HG03108 (cell line): Measurements from ENCODE around the gene RNF126.
"Not testable (repeated sequence)": the region's sequence is repeated elsewhere in the genome, so short reads cannot be mapped to it uniquely, and the experiment has no call there.

Experiments
- ATAC-seq: cut with Tn5 transposase; IDR thresholded peaks from one replicate; pipeline ENCODE4 v1.9.1; 2021; ENCODE audit warnings: moderate library complexity; ENCODE audit not compliant: unreplicated experiment

The RNF126 gene

DNA sequence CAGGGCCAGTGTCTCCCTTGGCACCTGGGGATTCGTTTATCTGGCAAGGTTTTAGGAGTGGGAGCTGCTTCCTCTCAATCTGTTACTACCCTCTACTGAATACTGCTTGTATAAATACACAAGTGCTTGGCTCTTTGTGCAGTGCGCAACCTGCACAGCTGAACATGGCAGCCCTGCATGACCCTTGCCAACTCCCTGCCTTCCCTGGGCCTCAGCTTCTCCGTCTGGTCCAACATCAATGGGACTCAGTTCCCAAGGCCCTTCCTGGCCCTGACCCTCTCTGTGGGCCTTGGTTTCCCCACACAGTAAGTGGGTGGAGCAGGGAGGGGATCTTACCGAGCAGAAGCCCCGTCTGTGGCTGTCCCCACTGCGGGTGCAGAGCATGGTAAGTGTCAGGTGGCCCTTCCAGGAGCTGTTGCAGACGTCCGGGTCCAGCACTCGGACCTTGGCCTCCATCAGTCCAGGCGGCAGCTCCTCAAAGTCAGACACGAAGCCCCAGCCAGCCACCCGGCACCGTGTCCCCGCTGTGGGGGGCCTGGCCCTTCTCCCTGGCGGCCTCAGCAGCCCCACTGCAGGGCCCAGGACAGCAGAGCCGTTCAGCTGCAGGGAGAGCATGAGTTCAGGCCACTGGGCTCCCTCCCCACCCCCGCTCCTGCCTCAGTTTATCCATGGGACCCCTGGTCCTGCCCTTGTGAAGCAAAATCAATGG, 23.7 kb upstream of the RNF126 start:
- no peak for ATAC-seq

DNA sequence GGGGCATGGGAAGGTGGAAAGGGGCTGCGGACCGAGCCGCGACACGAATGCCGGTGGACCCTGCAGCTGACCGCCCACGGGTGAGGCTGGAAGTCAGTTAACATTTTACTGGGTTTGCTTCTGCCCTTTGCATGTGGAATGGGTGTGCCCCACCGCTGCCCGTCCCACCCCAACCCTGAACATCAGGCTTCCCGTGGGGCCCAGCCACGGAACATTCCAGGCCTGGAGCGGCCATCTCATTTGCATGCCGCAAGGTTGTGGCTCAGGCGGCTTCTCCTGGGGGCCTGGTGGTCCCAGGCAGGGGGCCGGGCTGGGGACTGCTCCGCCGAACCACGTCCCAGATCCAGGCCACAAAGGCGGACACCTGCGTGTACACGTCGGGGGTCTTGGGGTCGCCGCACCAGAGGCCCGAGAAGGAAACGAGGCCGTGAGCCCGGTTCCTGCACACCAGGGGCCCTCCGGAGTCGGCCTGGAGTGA, 22.5 kb upstream of the RNF126 start:
- no peak for ATAC-seq

DNA sequence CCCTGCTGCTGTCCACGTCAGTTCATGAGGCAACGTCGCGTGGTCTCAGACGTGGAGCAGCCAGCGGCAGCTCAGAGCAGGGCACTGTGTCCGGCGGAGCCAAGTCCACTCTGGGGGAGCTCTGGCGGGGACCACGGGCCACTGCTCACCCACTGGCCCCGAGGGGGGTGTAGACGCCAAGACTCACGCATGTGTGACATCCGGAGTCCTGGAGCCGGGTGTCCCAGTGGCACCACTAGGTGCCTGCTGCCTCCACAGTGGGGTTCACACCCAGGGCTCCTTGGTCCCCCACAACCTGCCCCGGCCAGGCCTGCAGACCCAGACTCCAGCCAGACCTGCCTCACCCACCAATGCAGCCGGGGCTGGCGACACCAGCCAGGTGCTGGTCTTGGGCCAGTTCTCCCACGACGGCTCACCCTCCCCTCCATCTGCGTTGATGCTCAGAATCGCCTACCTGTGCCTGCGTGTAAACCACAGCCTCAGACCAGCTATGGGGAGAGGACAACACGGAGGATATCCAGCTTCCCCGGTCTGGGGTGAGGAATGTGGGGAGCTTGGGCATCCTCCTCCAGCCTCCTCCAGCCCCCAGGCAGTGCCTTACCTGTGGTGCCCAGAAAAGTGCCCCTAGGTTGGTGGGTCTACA, 19.8 kb upstream of the RNF126 start:
- ATAC-seq: no peak

DNA sequence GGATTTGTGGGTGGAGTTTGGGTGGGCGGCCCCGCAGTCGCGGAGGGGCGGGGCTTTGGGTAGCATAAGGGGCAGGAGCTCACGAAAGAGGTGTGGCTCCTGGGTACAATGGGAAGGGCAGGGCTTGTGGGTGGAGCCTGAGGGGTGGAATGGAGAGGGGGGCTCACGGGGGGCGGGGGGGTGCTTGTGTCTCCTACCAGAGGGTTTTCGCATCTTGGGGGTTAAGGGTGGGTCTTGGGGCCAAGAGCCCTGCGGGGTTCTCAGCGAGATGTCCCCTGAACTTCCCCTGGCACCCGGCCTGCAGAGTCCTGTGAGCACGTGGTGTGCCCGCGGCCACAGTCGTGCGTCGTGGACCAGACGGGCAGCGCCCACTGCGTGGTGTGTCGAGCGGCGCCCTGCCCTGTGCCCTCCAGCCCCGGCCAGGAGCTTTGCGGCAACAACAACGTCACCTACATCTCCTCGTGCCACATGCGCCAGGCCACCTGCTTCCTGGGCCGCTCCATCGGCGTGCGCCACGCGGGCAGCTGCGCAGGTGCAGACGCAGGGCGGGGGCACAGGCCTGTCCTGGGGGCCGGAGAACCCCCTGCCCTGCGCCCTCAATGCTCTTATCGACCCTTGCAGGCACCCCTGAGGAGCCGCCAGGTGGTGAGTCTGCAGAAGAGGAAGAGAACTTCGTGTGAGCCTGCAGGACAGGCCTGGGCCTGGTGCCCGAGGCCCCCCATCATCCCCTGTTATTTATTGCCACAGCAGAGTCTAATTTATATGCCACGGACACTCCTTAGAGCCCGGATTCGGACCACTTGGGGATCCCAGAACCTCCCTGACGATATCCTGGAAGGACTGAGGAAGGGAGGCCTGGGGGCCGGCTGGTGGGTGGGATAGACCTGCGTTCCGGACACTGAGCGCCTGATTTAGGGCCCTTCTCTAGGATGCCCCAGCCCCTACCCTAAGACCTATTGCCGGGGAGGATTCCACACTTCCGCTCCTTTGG, 18.3 kb upstream of the RNF126 start:
- ATAC-seq: peak; percentile 40

DNA sequence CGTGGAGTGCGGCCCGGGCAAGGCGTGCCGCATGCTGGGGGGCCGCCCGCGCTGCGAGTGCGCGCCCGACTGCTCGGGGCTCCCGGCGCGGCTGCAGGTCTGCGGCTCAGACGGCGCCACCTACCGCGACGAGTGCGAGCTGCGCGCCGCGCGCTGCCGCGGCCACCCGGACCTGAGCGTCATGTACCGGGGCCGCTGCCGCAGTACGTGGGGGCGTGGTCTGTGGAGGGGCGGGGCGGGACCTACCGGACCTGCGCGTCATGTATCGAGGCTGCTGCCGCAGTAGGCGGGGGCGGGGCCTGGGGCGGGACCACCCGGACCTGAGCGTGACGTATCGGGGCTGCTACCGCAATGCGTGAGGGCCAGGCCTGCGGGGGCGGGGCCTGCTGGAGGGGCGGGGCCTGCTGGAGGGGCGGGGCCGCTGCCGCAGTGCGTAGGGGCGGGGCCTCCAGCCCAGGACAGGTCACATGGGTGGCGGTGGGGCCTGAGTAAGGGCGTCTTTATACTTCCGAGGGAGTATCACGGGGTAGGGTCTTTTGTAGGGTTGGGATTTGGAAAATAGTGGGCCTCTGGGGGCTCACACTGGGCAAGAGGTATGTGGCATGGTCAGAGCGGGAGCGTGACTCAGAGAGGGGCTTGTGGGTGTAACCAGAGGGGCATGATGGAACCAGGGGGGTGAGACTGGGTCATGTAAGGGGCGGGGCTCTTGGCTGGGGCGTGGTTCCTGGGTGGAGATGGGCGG, 17.4 kb upstream of the RNF126 start:
- ATAC-seq: peak; percentile 71

DNA sequence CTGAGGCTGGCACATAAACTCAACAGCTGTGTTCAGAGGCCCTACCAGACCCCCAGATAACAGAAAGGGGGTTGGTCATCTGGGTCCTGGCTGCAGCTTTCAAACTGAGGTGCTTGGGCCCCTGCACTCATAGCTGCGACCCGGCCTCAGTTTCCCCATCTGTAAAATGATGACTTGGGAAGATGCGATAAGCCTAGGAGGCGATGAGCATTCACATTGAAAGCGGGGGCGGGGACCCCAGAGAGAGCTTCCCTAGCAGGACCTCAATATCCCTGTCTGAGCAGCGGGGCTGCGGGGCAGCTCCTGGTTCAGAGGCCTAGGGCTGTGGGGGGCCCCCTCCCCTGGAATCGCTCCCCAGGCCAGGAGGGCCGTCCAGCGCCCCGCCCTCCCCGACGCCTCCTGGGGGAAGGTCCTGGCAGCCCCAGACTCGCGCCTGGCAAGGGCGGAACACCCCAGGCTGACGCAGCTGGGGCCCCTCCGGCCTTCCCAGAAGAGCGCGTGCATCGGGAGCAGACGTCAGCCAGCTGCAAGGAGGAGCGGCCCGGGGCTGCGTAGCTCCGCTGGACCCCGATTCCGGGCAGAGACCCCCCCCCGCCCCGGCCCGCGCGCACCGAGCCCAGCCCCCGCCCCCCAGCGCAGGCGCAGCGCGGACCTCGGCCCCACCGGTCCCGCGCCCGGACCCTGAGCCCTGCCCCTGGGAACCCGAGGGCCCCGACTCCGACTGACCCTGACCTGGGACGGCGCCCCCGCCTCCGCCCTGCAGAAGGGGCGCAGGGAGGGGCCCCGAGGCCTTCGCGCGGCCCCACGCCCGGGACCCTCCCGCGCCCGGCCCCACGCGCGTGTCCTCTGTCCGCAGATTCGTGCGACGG, 16.6 kb upstream of the RNF126 start:
- peak; percentile 5 for ATAC-seq

DNA sequence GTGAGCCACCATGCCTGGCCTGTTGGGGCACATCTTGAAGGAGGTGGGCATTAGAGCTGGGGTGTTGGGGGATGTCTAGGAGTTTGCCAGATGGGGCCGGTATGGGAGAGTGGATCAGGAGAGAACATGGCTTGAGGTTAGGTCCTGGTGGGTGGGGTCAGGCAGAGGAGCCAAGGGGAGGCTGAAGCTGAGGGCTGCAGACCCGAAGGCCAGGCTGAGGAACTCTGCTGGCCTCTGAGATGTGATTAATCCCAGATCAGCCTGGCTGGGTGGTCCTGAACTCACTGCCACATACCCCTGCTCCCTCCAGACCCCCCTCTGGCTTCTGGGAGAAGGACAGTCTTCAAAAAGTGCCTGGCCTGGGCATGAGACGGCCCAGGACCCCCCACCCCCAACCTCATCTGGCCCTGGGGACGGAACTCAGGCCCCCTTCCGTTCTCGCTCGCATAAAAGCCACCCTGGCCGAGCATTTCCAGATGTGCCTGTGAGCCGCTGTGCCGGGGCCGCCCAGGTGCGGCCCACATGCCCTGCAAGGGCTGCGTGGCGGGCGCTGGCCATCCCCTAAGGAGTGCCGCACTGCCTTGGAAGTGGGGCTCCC, 15.9 kb upstream of the RNF126 start:
- no peak for ATAC-seq

DNA sequence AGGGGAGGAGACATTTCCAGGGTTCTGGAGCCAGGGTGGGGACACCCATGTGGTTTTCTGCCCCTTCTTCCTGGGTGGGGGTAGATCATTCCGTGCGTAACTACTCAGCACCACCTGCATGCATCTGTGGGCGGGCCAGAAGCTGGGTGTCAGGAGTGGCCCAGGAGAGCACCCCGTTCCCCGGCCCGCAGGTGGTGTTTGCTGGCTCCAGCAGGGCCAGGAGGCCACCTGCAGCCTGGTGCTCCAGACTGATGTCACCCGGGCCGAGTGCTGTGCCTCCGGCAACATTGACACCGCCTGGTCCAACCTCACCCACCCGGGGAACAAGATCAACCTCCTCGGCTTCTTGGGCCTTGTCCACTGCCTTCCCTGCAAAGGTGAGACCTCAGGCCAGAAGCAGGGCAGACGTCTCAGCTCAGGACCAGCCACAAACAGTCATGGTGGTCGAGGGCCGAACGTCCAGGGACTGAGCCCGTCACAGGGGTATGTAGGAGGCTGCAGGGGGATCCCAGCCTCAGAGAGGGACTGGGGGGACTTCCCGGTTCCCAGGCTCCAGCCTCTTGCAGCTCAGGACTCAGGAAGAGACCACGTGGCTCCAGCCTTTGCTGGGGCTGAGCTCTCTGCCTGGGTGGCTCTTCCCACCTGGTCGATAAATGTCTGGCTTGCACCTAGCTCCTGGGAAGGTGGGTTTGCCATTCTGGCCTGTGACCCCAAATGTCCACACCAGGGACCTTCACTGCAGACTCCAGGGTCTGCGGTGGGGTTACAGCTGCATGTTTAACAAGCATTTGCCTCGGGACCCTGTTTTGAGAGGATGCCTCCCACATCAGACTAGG, 14.8 kb upstream of the RNF126 start:
- ATAC-seq: no peak

DNA sequence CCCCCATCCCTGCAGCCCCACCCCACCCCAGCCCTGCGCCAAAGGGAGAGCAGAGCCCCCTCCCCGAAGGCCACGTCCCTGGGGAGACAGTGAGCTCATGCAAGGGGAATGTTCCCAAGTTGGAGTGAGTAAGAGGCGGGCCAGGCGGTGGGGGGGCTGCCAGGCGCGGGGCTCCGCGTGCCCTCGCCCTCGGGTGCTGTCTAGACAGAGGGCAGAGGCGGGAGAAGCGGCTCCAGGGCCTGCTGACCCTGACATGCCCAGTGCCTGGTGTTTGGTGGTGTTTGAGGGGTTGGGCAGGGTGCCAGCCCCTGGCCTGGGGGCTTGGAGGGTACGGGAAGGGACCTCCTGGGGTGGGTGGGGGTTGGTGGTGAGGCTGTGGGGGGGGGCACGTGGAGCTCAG, 14.2 kb upstream of the RNF126 start:
- ATAC-seq: no peak

DNA sequence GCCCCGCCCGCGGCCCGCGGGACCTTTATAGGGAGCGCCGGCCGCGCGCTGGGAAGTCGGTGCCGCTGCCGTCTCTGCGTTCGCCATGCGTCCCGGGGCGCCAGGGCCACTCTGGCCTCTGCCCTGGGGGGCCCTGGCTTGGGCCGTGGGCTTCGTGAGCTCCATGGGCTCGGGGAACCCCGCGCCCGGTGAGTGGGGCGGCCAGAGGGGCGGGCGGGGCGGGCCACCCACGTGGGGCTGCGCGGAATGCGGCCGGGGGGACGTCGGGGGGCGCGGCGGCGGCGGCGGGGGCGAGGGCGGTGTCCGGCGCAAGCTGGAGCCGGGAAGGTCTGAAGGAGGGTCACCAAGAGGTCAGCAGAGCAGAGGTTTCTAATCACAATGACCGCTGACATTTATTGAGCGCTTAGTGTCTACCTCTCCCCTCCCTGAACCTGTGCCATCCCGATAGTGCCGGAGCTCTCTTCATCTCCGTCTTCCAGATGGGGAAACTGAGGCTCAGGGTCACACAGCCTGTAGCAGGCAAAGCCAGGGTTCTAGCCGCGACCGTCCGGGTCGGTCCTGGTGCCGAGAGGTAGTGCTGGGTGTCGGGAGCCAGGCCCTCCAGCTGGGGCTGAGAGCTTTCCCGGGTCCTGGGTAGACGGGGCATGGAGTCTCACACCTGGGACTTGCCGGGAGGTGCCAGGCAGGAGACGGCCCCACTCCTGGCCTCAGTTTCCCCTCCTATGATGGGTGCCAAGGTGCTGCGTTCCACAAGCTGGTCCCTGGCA, 13.5 kb upstream of the RNF126 start, which contains the start of gene FSTL3:
Gene FSTL3, plus strand, starts transcription at position 54 of the 767 bp plus-strand sequence. Its CDS starts 32 bp downstream, at position 86.
- ATAC-seq: no peak

DNA sequence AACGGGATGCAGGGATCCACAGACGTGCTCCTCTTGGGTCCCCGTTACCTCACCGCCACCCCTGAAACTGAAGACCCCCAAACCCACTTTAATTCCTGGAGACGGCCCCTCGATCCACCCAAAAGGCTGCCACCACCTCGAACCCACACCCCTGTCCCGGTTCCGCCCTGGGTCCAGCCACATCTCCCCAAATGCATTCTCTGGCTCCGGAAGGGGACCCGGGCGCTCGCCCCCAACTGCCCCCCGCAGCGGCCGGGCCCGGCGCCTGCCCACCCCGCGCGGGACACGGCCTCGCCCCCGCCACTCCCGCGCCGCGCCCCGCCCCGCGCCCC, 13.0 kb upstream of the RNF126 start:
- ATAC-seq: no peak

DNA sequence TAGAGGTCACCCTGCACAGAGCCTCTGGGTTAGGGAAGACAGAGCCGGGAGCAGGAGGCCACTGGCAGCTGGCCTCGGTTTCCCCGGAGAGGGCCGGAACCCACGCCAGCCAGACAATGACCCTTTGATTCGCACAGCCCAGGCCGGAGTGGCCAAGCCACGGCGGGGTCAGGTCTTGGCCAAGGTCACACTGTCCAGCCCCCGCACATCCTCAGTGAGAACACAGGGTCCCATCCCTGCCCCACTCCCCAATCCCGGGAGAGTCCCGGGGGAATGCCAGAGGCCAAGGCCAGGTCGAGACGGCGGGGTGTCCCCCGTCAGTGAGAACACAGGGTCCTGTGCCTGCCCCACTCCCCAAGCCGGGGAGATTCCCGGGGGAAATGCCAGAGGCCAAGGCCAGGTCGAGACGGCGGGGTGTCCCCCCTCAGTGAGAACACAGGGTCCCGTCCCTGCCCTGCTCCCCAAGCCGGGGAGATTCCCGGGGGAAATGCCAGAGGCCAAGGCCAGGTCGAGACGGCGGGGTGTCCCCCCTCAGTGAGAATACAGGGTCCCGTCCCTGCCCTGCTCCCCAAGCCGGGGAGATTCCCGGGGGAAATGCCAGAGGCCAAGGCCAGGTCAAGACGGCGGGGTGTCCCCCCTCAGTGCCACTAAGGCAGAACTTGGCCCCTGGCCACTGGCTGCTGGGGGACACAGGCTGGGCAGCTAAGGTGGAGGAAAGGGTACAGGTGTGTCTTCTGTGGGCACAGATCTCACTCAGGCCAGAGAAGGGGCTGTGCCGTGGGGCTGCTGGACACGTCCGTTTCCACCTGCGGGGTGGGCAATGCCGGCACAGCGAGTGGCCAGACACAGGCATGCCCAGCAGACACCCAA, 11.5 kb upstream of the RNF126 start:
- ATAC-seq: no peak

DNA sequence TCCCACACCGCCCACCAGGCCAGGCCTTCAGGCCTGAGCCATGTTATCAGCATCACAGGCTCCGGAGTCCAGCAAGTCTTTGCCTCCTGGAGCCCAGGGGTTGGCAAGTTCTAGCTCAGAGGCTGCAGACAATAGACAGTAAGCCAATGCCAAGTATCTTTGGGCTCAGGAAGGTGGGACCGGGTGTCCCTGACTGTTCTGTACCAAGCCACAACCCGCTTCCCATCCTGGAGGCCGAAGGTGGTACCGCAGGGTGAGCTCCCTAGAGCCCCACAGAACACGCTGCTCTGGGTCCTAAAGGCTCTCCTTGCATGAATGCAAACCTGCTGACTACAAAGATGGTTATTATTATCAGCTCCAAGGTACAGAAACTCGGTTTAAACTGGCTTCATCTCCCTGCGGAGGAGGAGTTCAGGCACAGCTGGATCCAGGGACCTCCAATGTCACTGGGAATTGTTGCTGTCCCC, 7.6 kb upstream of the RNF126 start:
- no peak for ATAC-seq

DNA sequence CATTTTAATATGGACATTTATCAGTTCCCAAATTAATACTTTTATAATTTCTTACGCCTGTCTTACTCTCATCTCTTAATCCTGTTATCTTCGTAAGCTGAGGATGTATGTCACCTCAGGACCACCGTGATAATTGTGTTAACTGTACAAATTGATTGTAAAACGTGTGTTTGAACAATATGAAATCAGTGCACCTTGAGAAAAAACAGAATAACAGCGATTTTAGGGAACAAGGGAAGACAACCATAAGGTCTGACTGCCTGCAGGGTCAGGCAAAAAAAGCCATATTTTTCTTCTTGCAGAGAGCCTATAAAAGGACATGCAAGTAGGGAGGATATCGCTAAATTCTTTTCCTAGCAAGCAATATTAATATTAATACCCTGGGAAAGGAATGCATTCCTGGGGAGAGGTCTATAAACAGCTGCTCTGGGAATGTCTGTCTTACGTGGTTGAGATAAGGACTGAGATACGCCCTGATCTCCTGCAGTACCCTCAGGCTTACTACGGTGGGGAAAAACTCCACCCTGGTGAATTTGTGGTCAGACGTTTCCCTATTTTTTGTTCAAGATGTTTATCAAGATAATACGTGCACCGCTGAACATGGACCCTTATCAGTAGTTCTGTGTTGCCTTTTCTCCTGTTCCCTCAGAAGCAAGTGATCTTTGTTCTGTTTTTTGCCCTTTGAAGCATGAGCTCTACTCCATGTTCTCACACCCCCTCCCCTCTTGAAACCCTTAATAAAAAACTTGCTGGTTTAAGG, 5.8 kb upstream of the RNF126 start:
- ATAC-seq: not testable (repeated sequence)

DNA sequence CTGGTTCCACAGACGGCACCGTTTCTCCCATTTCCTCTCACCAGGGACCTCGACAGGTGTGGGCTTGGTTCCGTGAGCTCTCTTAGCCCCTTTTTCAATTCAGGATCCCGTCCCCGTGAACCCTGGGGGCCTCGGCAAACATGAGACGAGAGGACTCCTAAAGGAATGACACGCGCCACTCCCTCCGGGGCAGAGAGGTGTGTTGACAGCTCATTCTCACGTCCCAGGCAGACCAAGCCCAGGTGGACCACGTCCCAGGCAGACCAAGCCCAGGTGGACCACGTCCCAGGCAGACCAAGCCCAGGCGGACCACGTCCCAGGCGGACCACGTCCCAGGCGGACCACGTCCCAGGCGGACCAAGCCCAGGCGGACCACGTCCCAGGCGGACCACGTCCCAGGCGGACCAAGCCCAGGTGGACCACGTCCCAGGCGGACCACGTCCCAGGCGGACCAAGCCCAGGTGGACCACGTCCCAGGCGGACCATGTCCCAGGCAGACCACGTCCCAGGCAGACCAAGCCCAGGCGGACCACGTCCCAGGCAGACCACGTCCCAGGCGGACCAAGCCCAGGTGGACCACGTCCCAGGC, 4.1 kb upstream of the RNF126 start:
- not testable (repeated sequence) for ATAC-seq
